IMR-90 (cell line): ENCODE data around the gene RBMS3. TPM values are rescaled to one million over a fixed set of nuclear protein-coding genes. Genes with fewer than 3 reads are reported as not detected.
A peak's percentile ranks its signal among the peaks of the same experiment; 100 is the strongest.

Experiments
- ATAC-seq: fragments of 200-7000 bp; cut with Tn5 transposase; 2 replicates; pipeline ENCODE4 v1.9.1; 2020; ENCODE audit warnings: low read depth, mild to moderate bottlenecking, moderate library complexity
- BruUV-seq: library from RNA; stranded (reverse); fragments of 400-500 nt; replicated peaks from 2 replicates; lab custom pipeline; 2021; lab: Mats Ljungman, UMichigan
- CTCF ChIA-PET: fragments of 300-600 bp; formaldehyde crosslinking; extraction: SDS; loops from one replicate; lab custom pipeline; 2021; ENCODE audit warnings: antibody characterized with exemption; lab: Yijun Ruan, JAX
- POLR2A ChIA-PET: fragments of 300-600 bp; sonication (Branson Sonifier 250); formaldehyde crosslinking; loops from one replicate; lab custom pipeline; 2022; ENCODE audit warnings: antibody characterized with exemption; ENCODE audit not compliant: unreplicated experiment; lab: Charles Lee
- DNase-seq: peaks from one replicate; pipeline ENCODE4 v3.0.0; 2013
- H2AFZ ChIP-seq: replicated peaks from 2 replicates; pipeline ENCODE3; 2013; ENCODE audit warnings: low read length, mild to moderate bottlenecking; ENCODE audit not compliant: poor library complexity
- H2AK5ac ChIP-seq: 2 replicates; pipeline ENCODE4 v1.6.1; 2013; ENCODE audit warnings: low read depth, low read length, inconsistent platforms
- H2AK9ac ChIP-seq: replicated peaks from 2 replicates; pipeline ENCODE3; 2013; ENCODE audit warnings: mild to moderate bottlenecking, low read depth, low read length, moderate library complexity; ENCODE audit not compliant: poor library complexity
- H2BK120ac ChIP-seq: 2 replicates; pipeline ENCODE4 v1.6.1; 2013; ENCODE audit warnings: low read depth, low read length, inconsistent platforms
- H2BK15ac ChIP-seq: 3 replicates; pipeline ENCODE4 v1.6.1; 2013; ENCODE audit warnings: low read depth, low read length, inconsistent platforms
- H2BK20ac ChIP-seq: 2 replicates; pipeline ENCODE4 v1.6.1; 2013; ENCODE audit warnings: low read depth, mild to moderate bottlenecking, inconsistent platforms, low read length, moderate library complexity
- H2BK5ac ChIP-seq: 2 replicates; pipeline ENCODE4 v1.6.1; 2013; ENCODE audit warnings: mild to moderate bottlenecking, low read depth, low read length, inconsistent platforms; ENCODE audit not compliant: poor library complexity, severe bottlenecking
- H3K14ac ChIP-seq: replicated peaks from 2 replicates; pipeline ENCODE4 v1.6.1; 2013; ENCODE audit warnings: low read depth, low read length, inconsistent platforms
- H3K18ac ChIP-seq: 2 replicates; pipeline ENCODE4 v1.6.1; 2013; ENCODE audit warnings: low read depth, low read length, control low read depth
- H3K23ac ChIP-seq: 2 replicates; pipeline ENCODE4 v1.6.1; 2013; ENCODE audit warnings: low read depth, low read length, inconsistent platforms
- H3K27ac ChIP-seq: 2 replicates; pipeline ENCODE4 v1.5.1; 2013; ENCODE audit warnings: mild to moderate bottlenecking, control low read depth, low read length; ENCODE audit not compliant: insufficient read depth
- H3K27me3 ChIP-seq: 2 replicates; pipeline ENCODE4 v1.6.1; 2013; ENCODE audit warnings: low read length; ENCODE audit not compliant: control insufficient read depth, insufficient read depth
- H3K36me3 ChIP-seq: 2 replicates; pipeline ENCODE4 v1.6.1; 2013; ENCODE audit warnings: low read length, mixed read lengths; ENCODE audit not compliant: control insufficient read depth, insufficient read depth
- H3K4ac ChIP-seq: 2 replicates; pipeline ENCODE4 v1.6.1; 2013; ENCODE audit warnings: low read depth, low read length, inconsistent platforms
- H3K4me1 ChIP-seq: 2 replicates; pipeline ENCODE4 v1.6.1; 2013; ENCODE audit warnings: low read length, mixed read lengths; ENCODE audit not compliant: control insufficient read depth, insufficient read depth
- H3K4me2 ChIP-seq: 2 replicates; pipeline ENCODE4 v1.6.1; 2013; ENCODE audit warnings: low read depth, mild to moderate bottlenecking, control low read depth, low read length, moderate library complexity
- H3K4me3 ChIP-seq: 2 replicates; pipeline ENCODE4 v1.5.1; 2013; ENCODE audit warnings: low read depth, mild to moderate bottlenecking, control low read depth, low read length, moderate library complexity; ENCODE audit not compliant: insufficient read depth
- H3K56ac ChIP-seq: 2 replicates; pipeline ENCODE4 v1.6.1; 2013; ENCODE audit warnings: low read length, inconsistent platforms; ENCODE audit not compliant: insufficient read depth; ENCODE audit errors: extremely low read depth
- H3K79me1 ChIP-seq, 2 experiments: 2 replicates each; pipeline ENCODE4 v1.6.1; 2013; ENCODE audit warnings: low read length in 2 of 2, inconsistent platforms in 1 of 2, low read depth in 1 of 2
- H3K9ac ChIP-seq: 2 replicates; pipeline ENCODE4 v1.6.1; 2013; ENCODE audit warnings: low read depth, low read length, control low read depth
- H3K9me1 ChIP-seq: 2 replicates; pipeline ENCODE4 v1.6.1; 2013; ENCODE audit warnings: low read length, inconsistent platforms; ENCODE audit not compliant: insufficient read depth
- H3K9me3 ChIP-seq: 2 replicates; pipeline ENCODE4 v1.6.1; 2013; ENCODE audit warnings: low read length; ENCODE audit not compliant: control insufficient read depth, insufficient read depth
- H4K20me1 ChIP-seq: 2 replicates; pipeline ENCODE4 v1.6.1; 2013; ENCODE audit warnings: low read length, inconsistent platforms; ENCODE audit not compliant: insufficient read depth
- H4K5ac ChIP-seq: 2 replicates; pipeline ENCODE4 v1.6.1; 2013; ENCODE audit warnings: mild to moderate bottlenecking, low read depth, low read length, control low read depth
- H4K8ac ChIP-seq, 2 experiments: 2 replicates each; pipeline ENCODE4 v1.6.1; 2013; ENCODE audit warnings: low read depth in 2 of 2, low read length in 2 of 2, control low read depth in 1 of 2, inconsistent platforms in 1 of 2
- H4K91ac ChIP-seq: 2 replicates; pipeline ENCODE4 v1.6.1; 2013; ENCODE audit warnings: low read depth, low read length, inconsistent platforms; ENCODE audit not compliant: insufficient read depth
- FOS ChIP-seq: fragments of 150-350 bp; IDR thresholded peaks from 2 replicates; pipeline ENCODE4 v1.6.1; 2016; ENCODE audit warnings: low read depth, low read length
- NFE2L2 ChIP-seq: fragments of 150-350 bp; IDR thresholded peaks from 2 replicates; pipeline ENCODE4 v1.6.1; 2016; ENCODE audit warnings: low read depth, mild to moderate bottlenecking, low read length
- WGBS, 2 experiments: methylation state at CpG; one replicate each; pipeline versions ENCODE4 v1.1.5 to v1.1.7; 2013; ENCODE audit warnings: missing lambda C conversion rate in 2 of 2; ENCODE audit not compliant: insufficient read length in 1 of 2; ENCODE audit errors: extremely low coverage in 2 of 2; 5-methylcytosine and 5-hydroxymethylcytosine counted together
- dilution Hi-C: fragments of 300-500 bp; cut with HindIII; formaldehyde crosslinking; loops from one replicate; pipeline ENCODE4 v1.14.3; 2018; ENCODE audit warnings: low sequenced_read_pairs; ENCODE audit not compliant: unreplicated experiment
- in situ Hi-C: fragments of 300-500 bp; cut with MboI; formaldehyde crosslinking; loops from 3 replicates; pipeline ENCODE4 v1.14.3; 2019; ENCODE audit warnings: low sequenced_read_pairs, inconsistent platforms, mixed read lengths
- intact Hi-C: fragments of 100-400 bp; cut with micrococcal nuclease; formaldehyde crosslinking; loops from 2 replicates; pipeline ENCODE4 v1.10.0; 2022
- polyA plus RNA-seq, 3 experiments: library from polyadenylated mRNA; depleted of rRNA; stranded (reverse); fragments of >200 nt; gene quantifications; 2 replicates each; pipeline ENCODE4 v1.2.3, GENCODE V29; 2012; ENCODE audit warnings: low replicate concordance in 1 of 3
- total RNA-seq: library from RNA; depleted of rRNA; stranded (reverse); fragments of >200 nt; gene quantifications from 2 replicates; pipeline ENCODE4 v1.2.3, GENCODE V29; 2012
- TF ChIP-seq, protein P1 (sequence below): fragments of 150-350 bp; IDR thresholded peaks from 2 replicates; pipeline ENCODE4 v1.6.1; 2016; ENCODE audit warnings: low read depth, mild to moderate bottlenecking, low read length, moderate library complexity, borderline replicate concordance
- TF ChIP-seq, protein P2 (sequence below): fragments of 150-350 bp; IDR thresholded peaks from 2 replicates; pipeline ENCODE4 v1.6.1; 2017; ENCODE audit warnings: mild to moderate bottlenecking, antibody characterized with exemption, low read length, low read depth

RBMS3 gene
- total and polyA plus RNA-seq, 2 of the 4 experiments (the other 2 are of a cell fraction) = 15.2 to 127 TPM

- H3K79me1 ChIP-seq = no peaks in the 10 kb centered on the region
- no peak overlapping the region for H4K5ac ChIP-seq
- H3K36me3 ChIP-seq = no peaks in the 10 kb centered on the region
- POLR2A ChIA-PET = no interaction called here
- no peak overlapping the region for H3K4me3 ChIP-seq
- intact Hi-C loops = no loop called here
- H3K4me1 ChIP-seq = no peaks in the 10 kb centered on the region
- no TSS peak for BruUV-seq
- H3K23ac ChIP-seq = no peak overlapping the region
- TF ChIP-seq, protein P1, sequence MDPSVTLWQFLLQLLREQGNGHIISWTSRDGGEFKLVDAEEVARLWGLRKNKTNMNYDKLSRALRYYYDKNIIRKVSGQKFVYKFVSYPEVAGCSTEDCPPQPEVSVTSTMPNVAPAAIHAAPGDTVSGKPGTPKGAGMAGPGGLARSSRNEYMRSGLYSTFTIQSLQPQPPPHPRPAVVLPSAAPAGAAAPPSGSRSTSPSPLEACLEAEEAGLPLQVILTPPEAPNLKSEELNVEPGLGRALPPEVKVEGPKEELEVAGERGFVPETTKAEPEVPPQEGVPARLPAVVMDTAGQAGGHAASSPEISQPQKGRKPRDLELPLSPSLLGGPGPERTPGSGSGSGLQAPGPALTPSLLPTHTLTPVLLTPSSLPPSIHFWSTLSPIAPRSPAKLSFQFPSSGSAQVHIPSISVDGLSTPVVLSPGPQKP = no peak
- TF ChIP-seq, protein P2, sequence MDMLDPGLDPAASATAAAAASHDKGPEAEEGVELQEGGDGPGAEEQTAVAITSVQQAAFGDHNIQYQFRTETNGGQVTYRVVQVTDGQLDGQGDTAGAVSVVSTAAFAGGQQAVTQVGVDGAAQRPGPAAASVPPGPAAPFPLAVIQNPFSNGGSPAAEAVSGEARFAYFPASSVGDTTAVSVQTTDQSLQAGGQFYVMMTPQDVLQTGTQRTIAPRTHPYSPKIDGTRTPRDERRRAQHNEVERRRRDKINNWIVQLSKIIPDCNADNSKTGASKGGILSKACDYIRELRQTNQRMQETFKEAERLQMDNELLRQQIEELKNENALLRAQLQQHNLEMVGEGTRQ = peak; percentile 63
- no peak for TF ChIP-seq FOS
- TF ChIP-seq NFE2L2 = no peak
- no peaks in the 10 kb centered on the region for H3K9me3 ChIP-seq
- dilution Hi-C loops = no loop called here
- H4K8ac ChIP-seq = 0 out of 4 replicates have a peak overlapping the region, but pooled peaks of 1 of the 2 experiments have one; percentile 0
- H3K4me2 ChIP-seq = no peak overlapping the region
- H3K27ac ChIP-seq = no peak overlapping the region
- no peaks in the 10 kb centered on the region for H3K9me1 ChIP-seq
- no peak overlapping the region for H3K4ac ChIP-seq
- no peak overlapping the region for H2BK5ac ChIP-seq
- in situ Hi-C loops = no loop called here
- no peaks in the 10 kb centered on the region for H3K27me3 ChIP-seq
- no peak overlapping the region for H3K14ac ChIP-seq
- H4K91ac ChIP-seq = no peak overlapping the region
- peak overlapping the region; percentile 20; the same call in 1 of the 2 replicates for H2BK20ac ChIP-seq
- H2BK120ac ChIP-seq = no peak overlapping the region
- WGBS, 2 experiments = no CpG with 5 or more reads among the region's 5 CpGs
- H2AK5ac ChIP-seq = peak overlapping the region; percentile 24; the same call in 1 of the 2 replicates
- no peak overlapping the region for H2AFZ ChIP-seq
- no peak overlapping the region; the same call in 2 of the 3 replicates for H2BK15ac ChIP-seq
- H3K9ac ChIP-seq = no peak overlapping the region
- no peak overlapping the region for H3K18ac ChIP-seq
- H3K56ac ChIP-seq = no peak overlapping the region
- no peak overlapping the region for H2AK9ac ChIP-seq
- ATAC-seq (peak; percentile 81), DNase-seq (peak; percentile 76)
- CTCF ChIA-PET = interaction anchor here (0.7 to 0.9 kb wide), 2 partner anchors 63 to 190 kb away, joined by 4 read pairs; no protein-coding TSS in a partner anchor
- no peaks in the 10 kb centered on the region for H4K20me1 ChIP-seq
Measured at GRCh38 chr3:29255854-29256696, 24.8 kb upstream of the RBMS3 start.
